ENCODE data around the gene CDS2. TPM values are rescaled to one million over a fixed set of nuclear protein-coding genes. Genes with fewer than 3 reads are reported as not detected.

CDS2 gene
- total RNA-seq, 4 donors from 2014 or later = 26.9 to 60.1 (median 30.3) TPM

GRCh38 chr20:5154543-5154925, 27.7 kb downstream of the CDS2 start:
- Histone ChIP-seq H3K4me1 (peaks cover 8 to 66% (median 47%) of the 10 kb centered on the region in 4 donors), H3K36me3 (no peaks in the 10 kb centered on the region), H3K9me3 (no peaks in the 10 kb centered on the region), H3K27me3 (no peaks in the 10 kb centered on the region), H3K27ac (no peak overlapping the region), H3K4me3 (no peak overlapping the region)
- TF ChIP-seq CTCF (IDR thresholded peaks at IDR 0.05) = no peak
- TF ChIP-seq POLR2A (IDR thresholded peaks at IDR 0.05) = no peak
- TF ChIP-seq POLR2AphosphoS5 (IDR thresholded peaks at IDR 0.05) = no peak
- TF ChIP-seq EP300 (IDR thresholded peaks at IDR 0.05; ENCODE audit: low read depth) = no peak
- 83 to 93% methylated on average over 1 to 6 of the region's 6 CpGs for WGBS, 2 donors (ENCODE audit: low coverage in 1 of 2)
- intact Hi-C loops (cut with DNase I; ENCODE audit: low total_unique reads) (no loop called here), in situ Hi-C loops (cut with MboI; ENCODE audit: low pct_ligation_motif_present in 1 of 4, low pct_unique_long_range_greater_than_20kb in 1 of 4, low sequenced_read_pairs in 3 of 4) (no loop called here)
- DNase-seq = no peak

GRCh38 chr20:5155404-5155803, 28.6 kb downstream of the CDS2 start:
- no peaks in the 10 kb centered on the region for H3K9me3 ChIP-seq
- WGBS, 2 donors (ENCODE audit: low coverage in 1 of 2) = 74 to 82% methylated on average over 2 of the region's 2 CpGs
- peak overlapping the region in 1 of 4 donors; percentile 3 for H3K27ac ChIP-seq
- TF ChIP-seq EP300 (IDR thresholded peaks at IDR 0.05; ENCODE audit: low read depth) = no peak
- TF ChIP-seq POLR2A (IDR thresholded peaks at IDR 0.05) = no peak
- intact Hi-C loops (cut with DNase I; ENCODE audit: low total_unique reads) = no loop called here
- no peaks in the 10 kb centered on the region for H3K36me3 ChIP-seq
- H3K4me3 ChIP-seq = no peak overlapping the region
- in situ Hi-C loops (cut with MboI; ENCODE audit: low pct_ligation_motif_present in 1 of 4, low pct_unique_long_range_greater_than_20kb in 1 of 4, low sequenced_read_pairs in 3 of 4) = no loop called here
- H3K4me1 ChIP-seq = peaks cover 0 to 57% (median 38%) of the 10 kb centered on the region in 4 donors
- H3K27me3 ChIP-seq = no peaks in the 10 kb centered on the region
- no peak for DNase-seq

GRCh38 chr20:5156675-5157448, 30.1 kb downstream of the CDS2 start:
- Histone ChIP-seq H3K27ac (no peak overlapping the region), H3K4me1 (peaks cover 0 to 46% (median 31%) of the 10 kb centered on the region in 4 donors), H3K27me3 (no peaks in the 10 kb centered on the region), H3K4me3 (no peak overlapping the region), H3K36me3 (no peaks in the 10 kb centered on the region), H3K9me3 (no peaks in the 10 kb centered on the region)
- TF ChIP-seq EP300 (IDR thresholded peaks at IDR 0.05; ENCODE audit: low read depth) (no peak), CTCF (IDR thresholded peaks at IDR 0.05) (no peak), POLR2AphosphoS5 (IDR thresholded peaks at IDR 0.05) (no peak), POLR2A (IDR thresholded peaks at IDR 0.05) (no peak)
- in situ Hi-C loops (cut with MboI; ENCODE audit: low pct_ligation_motif_present in 1 of 4, low pct_unique_long_range_greater_than_20kb in 1 of 4, low sequenced_read_pairs in 3 of 4) (no loop called here), intact Hi-C loops (cut with DNase I; ENCODE audit: low total_unique reads) (no loop called here)
- WGBS, 2 donors (ENCODE audit: low coverage in 1 of 2) = 54 to 62% methylated on average over 3 to 4 of the region's 4 CpGs
- DNase-seq = no peak

- no peaks in the 10 kb centered on the region for H3K36me3 ChIP-seq
- no peak overlapping the region for H3K27ac ChIP-seq
- WGBS, 2 donors (ENCODE audit: low coverage in 1 of 2) = 77 to 81% methylated on average over 3 of the region's 3 CpGs
- no peak for DNase-seq
- H3K9me3 ChIP-seq = no peaks in the 10 kb centered on the region
- H3K4me3 ChIP-seq = no peak overlapping the region
- peaks cover 0 to 22% (median 7%) of the 10 kb centered on the region in 4 donors for H3K4me1 ChIP-seq
- intact Hi-C loops (cut with DNase I; ENCODE audit: low total_unique reads) = no loop called here
- H3K27me3 ChIP-seq = no peaks in the 10 kb centered on the region
- in situ Hi-C loops (cut with MboI; ENCODE audit: low pct_ligation_motif_present in 1 of 4, low pct_unique_long_range_greater_than_20kb in 1 of 4, low sequenced_read_pairs in 3 of 4) = no loop called here
- TF ChIP-seq EP300 (IDR thresholded peaks at IDR 0.05; ENCODE audit: low read depth) (no peak), POLR2AphosphoS5 (IDR thresholded peaks at IDR 0.05) (no peak), POLR2A (IDR thresholded peaks at IDR 0.05) (no peak), CTCF (IDR thresholded peaks at IDR 0.05) (no peak)
Measured at GRCh38 chr20:5159928-5160327, 33.1 kb downstream of the CDS2 start.
